T-cell (primary cell): Measurements from ENCODE around the gene AP3D1. TPM values are rescaled to one million over a fixed set of nuclear protein-coding genes. Genes with fewer than 3 reads are reported as not detected.
A peak's percentile ranks its signal among the peaks of the same experiment; 100 is the strongest.

Source experiments
- ATAC-seq, 4 experiments: fragments of 200-7000 bp in 3 of 4; fragments of 150-1000 bp in 1 of 4; cut with Tn5 transposase; replicated peaks in 1 of 4; 1 replicate in 3 of 4; 2 replicates in 1 of 4; pipeline ENCODE4 v1.10.0; 2021; ENCODE audit warnings: moderate library complexity in 3 of 4, mild to moderate bottlenecking in 2 of 4, moderate number of reproducible peaks in 1 of 4
- CTCF ChIA-PET, 2 donors: fragments of 300-600 bp; sonication (Branson Sonifier 250); formaldehyde crosslinking; loops; one replicate each; lab custom pipeline; 2022; ENCODE audit warnings: antibody characterized with exemption in 2 of 2; lab: Charles Lee
- POLR2A ChIA-PET, 2 donors: fragments of 300-600 bp; sonication (Branson Sonifier 250); formaldehyde crosslinking; loops; one replicate each; lab custom pipeline; 2022; ENCODE audit warnings: antibody characterized with exemption in 2 of 2; lab: Charles Lee
- DNase-seq, 35 experiments: peaks; one replicate each; pipeline versions ENCODE4 v3.0.0 to v3.0.0-alpha.2; 2013 to 2023
- H3K27ac ChIP-seq: one replicate; pipeline ENCODE4 v1.5.1; 2013; ENCODE audit warnings: low read length
- H3K27me3 ChIP-seq, 2 experiments: replicated peaks in 1 of 2; 1 replicate in 1 of 2; 2 replicates in 1 of 2; pipeline versions ENCODE4 v1.6.1 to v1.7.0; 2013; ENCODE audit warnings: low read length in 1 of 2, mixed read lengths in 1 of 2; ENCODE audit not compliant: control insufficient read depth in 2 of 2, insufficient read depth in 2 of 2; ENCODE audit errors: extremely low read depth in 1 of 2
- H3K36me3 ChIP-seq, 2 donors: 1 replicate in 1 of 2; 2 replicates in 1 of 2; pipeline versions ENCODE4 v1.6.1 to v1.7.0; 2013; ENCODE audit warnings: low read length in 1 of 2; ENCODE audit not compliant: control insufficient read depth in 2 of 2, insufficient read depth in 1 of 2; ENCODE audit errors: extremely low read depth in 1 of 2
- H3K4me1 ChIP-seq, 2 experiments: 1 replicate in 1 of 2; 2 replicates in 1 of 2; pipeline versions ENCODE4 v1.6.1 to v1.7.0; 2013; ENCODE audit warnings: low read length in 2 of 2, mixed read lengths in 1 of 2; ENCODE audit not compliant: insufficient read depth in 2 of 2, control insufficient read depth in 1 of 2; ENCODE audit errors: extremely low read depth in 1 of 2
- H3K4me3 ChIP-seq, 2 donors: 1 replicate in 1 of 2; 2 replicates in 1 of 2; pipeline versions ENCODE4 v1.5.1 to v1.7.0; 2013; ENCODE audit warnings: mild to moderate bottlenecking in 2 of 2, low read length in 1 of 2, moderate library complexity in 1 of 2; ENCODE audit not compliant: control insufficient read depth in 1 of 2; ENCODE audit errors: extremely low read depth in 1 of 2
- H3K9me3 ChIP-seq: 2 replicates; pipeline ENCODE4 v1.7.0; 2013
- H3K27ac Mint-ChIP-seq, 2 donors: one replicate each; pipeline ENCODE4 v1.8.0; 2020 to 2021; ENCODE audit warnings: mild to moderate bottlenecking in 2 of 2, mixed read lengths in 2 of 2
- H3K27me3 Mint-ChIP-seq, 2 donors: one replicate each; pipeline ENCODE4 v1.8.0; 2021 to 2022; ENCODE audit warnings: mixed read lengths in 2 of 2
- H3K36me3 Mint-ChIP-seq: one replicate; pipeline ENCODE4 v1.8.0; 2021; ENCODE audit warnings: mixed read lengths
- H3K4me1 Mint-ChIP-seq, 3 donors: one replicate each; pipeline ENCODE4 v1.8.0; 2020 to 2022; ENCODE audit warnings: mixed read lengths in 3 of 3, mild to moderate bottlenecking in 1 of 3
- H3K4me3 Mint-ChIP-seq, 3 donors: one replicate each; pipeline ENCODE4 v1.8.0; 2020 to 2022; ENCODE audit warnings: mild to moderate bottlenecking in 3 of 3, mixed read lengths in 3 of 3, moderate library complexity in 3 of 3
- H3K9me3 Mint-ChIP-seq, 3 donors: one replicate each; pipeline ENCODE4 v1.8.0; 2020 to 2022; ENCODE audit warnings: mixed read lengths in 3 of 3
- WGBS: methylation state at CpG from one replicate; pipeline ENCODE4 v1.1.5; 2013; ENCODE audit warnings: missing lambda C conversion rate; ENCODE audit not compliant: insufficient coverage; 5-methylcytosine and 5-hydroxymethylcytosine counted together
- total RNA-seq, 35 experiments: library from RNA in 6 of 35; stranded (reverse) in 6 of 35; fragments of 120-200 nt in 1 of 35; gene quantifications; one replicate each; pipeline versions ENCODE4 v1.2.1 to v1.2.4 and lab custom pipeline; 2013 to 2026

AP3D1 gene
- total RNA-seq, 5 donors from 2014 or later (not counting 1 experiment from before 2014, with no cell fraction given) = 78.6 to 91.5 (median 86.7) TPM

DNA sequence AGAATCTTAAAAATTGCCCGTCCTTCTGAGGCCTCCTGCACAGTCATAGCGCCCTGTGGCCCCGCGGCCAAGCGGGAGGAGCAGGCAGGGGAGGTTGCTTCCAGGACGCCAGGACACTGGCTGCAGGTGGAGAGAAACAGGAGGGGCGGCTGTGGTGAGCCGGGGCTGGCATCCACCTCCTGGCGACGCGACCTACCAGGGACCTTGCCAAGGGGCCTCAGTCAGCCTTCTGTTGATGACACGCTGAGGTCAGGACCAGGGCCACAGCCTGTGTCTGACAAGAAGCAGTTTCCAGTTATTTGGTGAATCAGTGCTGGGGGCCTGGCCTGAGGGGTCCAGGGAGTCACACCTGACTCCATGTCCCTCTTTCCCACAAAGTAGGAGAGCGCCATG lies 87.0 kb downstream of the AP3D1 start:
- Histone ChIP-seq H3K4me3 (no peak overlapping the region), H3K36me3 (no peaks in the 10 kb centered on the region), H3K27me3 (no peaks in the 10 kb centered on the region), H3K4me1 (peaks cover 20 to 36% of the 10 kb centered on the region in 2 experiments), H3K27ac (no peak overlapping the region), H3K9me3 (no peaks in the 10 kb centered on the region)
- no peak for ATAC-seq
- WGBS = 94% methylated on average over 12 of the region's 13 CpGs
- Mint-ChIP-seq H3K27ac (peak overlapping the region in 1 of 2 donors; percentile 48), H3K9me3 (no peaks in the 10 kb centered on the region), H3K36me3 (no peaks in the 10 kb centered on the region), H3K4me3 (no peak overlapping the region), H3K4me1 (peaks cover 27 to 33% (median 28%) of the 10 kb centered on the region in 3 donors), H3K27me3 (no peaks in the 10 kb centered on the region)
- CTCF ChIA-PET = no interaction called here
- no peak for DNase-seq
- POLR2A ChIA-PET = no interaction called here

DNA sequence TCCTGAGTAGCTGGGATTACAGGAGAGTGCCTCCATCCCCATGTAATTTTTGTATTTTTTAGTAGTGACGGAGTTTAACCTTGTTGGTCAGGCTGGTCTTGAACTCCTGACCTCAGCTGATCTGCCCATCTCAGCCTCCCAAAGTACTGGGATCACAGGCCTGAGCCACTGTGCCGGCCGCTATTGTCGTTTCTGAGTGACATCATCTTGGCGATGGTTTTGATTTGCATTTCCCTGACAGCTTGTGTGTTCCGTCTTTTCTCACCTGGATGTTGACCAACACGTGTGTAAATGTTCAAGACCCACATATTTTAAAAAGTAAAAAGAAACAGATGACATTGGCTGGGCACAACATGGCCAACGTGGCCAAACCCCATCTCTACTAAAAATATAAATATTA lies 87.5 kb downstream of the AP3D1 start:
- H3K27ac ChIP-seq = no peak overlapping the region
- H3K36me3 ChIP-seq = no peaks in the 10 kb centered on the region

DNA sequence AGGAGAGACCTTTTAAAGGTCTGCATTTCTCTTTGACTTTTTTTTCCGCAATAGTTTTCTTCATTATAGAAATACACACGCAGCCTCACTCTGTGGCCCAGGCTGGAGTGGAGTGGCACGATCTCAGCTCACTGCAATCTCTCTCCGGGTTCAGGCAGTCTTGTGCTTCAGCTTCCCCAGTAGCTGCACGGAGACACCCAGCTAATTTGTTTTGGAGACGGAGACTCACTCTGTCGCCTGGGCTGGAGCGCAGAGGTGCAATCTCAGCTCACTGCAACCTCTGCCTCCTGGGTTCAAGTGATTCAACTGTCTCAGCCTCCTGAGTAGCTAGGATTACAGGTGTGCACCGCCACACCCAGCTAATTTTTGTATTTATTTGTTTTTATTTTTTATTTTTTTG lies 88.6 kb downstream of the AP3D1 start:
- H3K4me3 Mint-ChIP-seq = peak overlapping the region; percentile 88 to 89 (median 89)
- no peaks in the 10 kb centered on the region for H3K27me3 ChIP-seq
- peaks cover 32 to 46% of the 10 kb centered on the region in 2 experiments for H3K4me1 ChIP-seq
- H3K9me3 ChIP-seq = no peaks in the 10 kb centered on the region
- POLR2A ChIA-PET = no interaction called here
- peaks cover 29 to 39% (median 36%) of the 10 kb centered on the region in 3 donors for H3K4me1 Mint-ChIP-seq
- H3K36me3 ChIP-seq = no peaks in the 10 kb centered on the region
- H3K27me3 Mint-ChIP-seq = no peaks in the 10 kb centered on the region
- no peak overlapping the region for H3K4me3 ChIP-seq
- 90% methylated on average over 5 of the region's 9 CpGs for WGBS
- H3K27ac ChIP-seq = no peak overlapping the region
- no peak for ATAC-seq
- no peaks in the 10 kb centered on the region for H3K9me3 Mint-ChIP-seq
- DNase-seq = no peak
- no peaks in the 10 kb centered on the region for H3K36me3 Mint-ChIP-seq
- CTCF ChIA-PET = interaction anchor here in 1 of 2 donors (1.0 kb wide), 2 partner anchors 11 to 25 kb away, joined by 3 read pairs; no protein-coding TSS in a partner anchor
- peak overlapping the region; percentile 77 to 95 for H3K27ac Mint-ChIP-seq

More for the DNA sequence above, 87.5 kb downstream of the AP3D1 start:
- H3K27me3 ChIP-seq = no peaks in the 10 kb centered on the region
- H3K4me1 ChIP-seq = peaks cover 24 to 36% of the 10 kb centered on the region in 2 experiments
- Mint-ChIP-seq H3K27ac (peak overlapping the region in 1 of 2 donors; percentile 48), H3K4me1 (peaks cover 26 to 33% (median 28%) of the 10 kb centered on the region in 3 donors), H3K9me3 (no peaks in the 10 kb centered on the region), H3K36me3 (no peaks in the 10 kb centered on the region), H3K27me3 (no peaks in the 10 kb centered on the region), H3K4me3 (peak overlapping the region in 2 of 3 donors; percentile 21 to 89)
- H3K4me3 ChIP-seq = no peak overlapping the region
- ChIA-PET CTCF (no interaction called here), POLR2A (interaction anchor here (0.6 kb wide), 2 partner anchors 40 to 87 kb away, joined by 3 to 5 read pairs; partner anchors contain the start of gene AP3D1 (in 1 of the 2))
- H3K9me3 ChIP-seq = no peaks in the 10 kb centered on the region
- WGBS = 91% methylated on average over 4 of the region's 8 CpGs
- no peak for ATAC-seq
- DNase-seq = no peak

DNA sequence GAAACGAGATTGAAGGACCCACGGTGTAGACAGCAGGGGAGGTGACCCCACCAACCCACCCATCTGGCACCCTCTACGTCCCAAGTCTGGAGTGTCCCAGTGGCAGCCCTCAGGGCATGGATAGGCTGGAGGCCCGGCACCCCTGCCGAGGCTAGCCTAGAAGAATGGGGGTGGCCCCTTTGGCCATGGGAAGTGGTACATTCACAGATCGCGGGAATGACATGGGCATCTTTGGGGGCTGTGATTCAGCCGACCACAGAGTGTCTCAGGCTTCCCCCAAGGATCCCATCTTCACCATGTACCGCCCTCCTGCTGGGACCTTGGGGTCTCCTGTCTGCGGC lies 89.0 kb downstream of the AP3D1 start:
- Histone ChIP-seq H3K27me3 (no peaks in the 10 kb centered on the region), H3K4me1 (peaks cover 35 to 50% of the 10 kb centered on the region in 2 experiments), H3K36me3 (no peaks in the 10 kb centered on the region), H3K4me3 (peak overlapping the region; percentile 56 to 68), H3K9me3 (no peaks in the 10 kb centered on the region), H3K27ac (peak overlapping the region; percentile 81)
- Mint-ChIP-seq H3K4me3 (peak overlapping the region; percentile 88 to 89 (median 89)), H3K27me3 (no peaks in the 10 kb centered on the region), H3K9me3 (no peaks in the 10 kb centered on the region), H3K36me3 (no peaks in the 10 kb centered on the region), H3K4me1 (peaks cover 29 to 44% (median 38%) of the 10 kb centered on the region in 3 donors), H3K27ac (peak overlapping the region; percentile 77 to 95)
- CTCF ChIA-PET = interaction anchor here in 1 of 2 donors (0.7 to 1.0 kb wide), 3 partner anchors 10 to 97 kb away, joined by 3 read pairs; no protein-coding TSS in a partner anchor
- POLR2A ChIA-PET = interaction anchor here in 1 of 2 donors (0.7 kb wide), 1 partner anchor 13 kb away, joined by 3 read pairs; no protein-coding TSS in a partner anchor
- no peak for DNase-seq
- WGBS = 78% methylated on average over 7 of the region's 10 CpGs
- no peak for ATAC-seq

DNA sequence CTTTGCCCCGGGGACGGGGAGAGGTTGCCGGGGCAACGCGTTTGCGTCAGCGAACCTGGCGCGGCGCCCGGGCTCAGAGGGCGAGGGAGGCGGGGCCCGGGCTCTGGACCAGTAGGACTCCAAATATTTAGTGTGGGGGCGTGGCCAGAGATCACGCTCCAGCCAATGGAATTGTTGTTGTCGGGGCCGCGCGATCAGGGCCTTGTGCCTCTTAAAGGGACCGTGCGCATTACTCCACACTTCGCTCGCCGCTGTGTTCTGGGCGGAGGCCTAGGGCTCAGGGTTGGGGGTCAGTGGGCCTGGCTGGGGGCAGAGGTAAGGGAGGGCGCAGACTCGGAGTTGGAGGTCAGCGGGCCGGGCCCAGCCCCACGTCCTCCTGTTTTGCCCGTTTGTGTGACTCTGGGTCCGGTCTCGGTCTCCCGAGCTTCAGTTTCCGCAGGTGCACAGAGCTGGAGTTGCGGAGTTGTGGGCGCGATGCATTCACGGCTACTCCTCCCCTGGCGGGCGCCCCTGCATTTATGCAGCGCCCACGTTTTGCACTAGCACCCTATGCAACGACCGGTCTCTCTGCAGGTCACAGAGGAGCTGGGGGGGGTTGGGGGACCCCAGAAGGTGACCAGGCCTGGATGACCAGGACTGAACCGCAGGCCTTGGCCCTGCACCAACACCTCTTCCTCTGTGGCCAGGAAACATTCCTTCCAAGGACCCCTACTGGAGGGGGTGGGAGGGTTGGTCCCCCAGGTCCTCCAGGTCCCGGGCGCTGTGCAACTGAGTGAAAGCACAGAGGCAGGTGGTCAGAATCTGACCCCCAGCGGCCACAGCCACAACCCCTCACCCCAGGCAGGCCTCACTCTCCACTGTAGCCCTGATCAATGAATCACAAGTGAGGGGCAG lies 89.6 kb downstream of the AP3D1 start:
- Histone ChIP-seq H3K27ac (peak overlapping the region; percentile 95), H3K36me3 (no peaks in the 10 kb centered on the region), H3K27me3 (no peaks in the 10 kb centered on the region), H3K4me3 (peak overlapping the region; percentile 56 to 68), H3K4me1 (peaks cover 39 to 56% of the 10 kb centered on the region in 2 experiments), H3K9me3 (no peaks in the 10 kb centered on the region)
- H3K4me3 Mint-ChIP-seq = peak overlapping the region; percentile 88 to 89 (median 89)
- peak; percentile 88 to 93 (median 90) for ATAC-seq
- H3K9me3 Mint-ChIP-seq = no peaks in the 10 kb centered on the region
- WGBS = 0% methylated on average over 37 of the region's 50 CpGs
- H3K27ac Mint-ChIP-seq = peak overlapping the region; percentile 92 to 95
- peak; percentile 98 to 100 (median 99) for DNase-seq
- ChIA-PET POLR2A (interaction anchor here in 1 of 2 donors (0.7 kb wide), 1 partner anchor 12 kb away, joined by 3 read pairs; no protein-coding TSS in a partner anchor), CTCF (interaction anchor here in 1 of 2 donors (0.7 to 1.0 kb wide), 2 partner anchors 10 to 97 kb away, joined by 3 read pairs; no protein-coding TSS in a partner anchor)
- H3K4me1 Mint-ChIP-seq = peaks cover 34 to 50% (median 45%) of the 10 kb centered on the region in 3 donors
- H3K27me3 Mint-ChIP-seq = no peaks in the 10 kb centered on the region
- no peaks in the 10 kb centered on the region for H3K36me3 Mint-ChIP-seq

DNA sequence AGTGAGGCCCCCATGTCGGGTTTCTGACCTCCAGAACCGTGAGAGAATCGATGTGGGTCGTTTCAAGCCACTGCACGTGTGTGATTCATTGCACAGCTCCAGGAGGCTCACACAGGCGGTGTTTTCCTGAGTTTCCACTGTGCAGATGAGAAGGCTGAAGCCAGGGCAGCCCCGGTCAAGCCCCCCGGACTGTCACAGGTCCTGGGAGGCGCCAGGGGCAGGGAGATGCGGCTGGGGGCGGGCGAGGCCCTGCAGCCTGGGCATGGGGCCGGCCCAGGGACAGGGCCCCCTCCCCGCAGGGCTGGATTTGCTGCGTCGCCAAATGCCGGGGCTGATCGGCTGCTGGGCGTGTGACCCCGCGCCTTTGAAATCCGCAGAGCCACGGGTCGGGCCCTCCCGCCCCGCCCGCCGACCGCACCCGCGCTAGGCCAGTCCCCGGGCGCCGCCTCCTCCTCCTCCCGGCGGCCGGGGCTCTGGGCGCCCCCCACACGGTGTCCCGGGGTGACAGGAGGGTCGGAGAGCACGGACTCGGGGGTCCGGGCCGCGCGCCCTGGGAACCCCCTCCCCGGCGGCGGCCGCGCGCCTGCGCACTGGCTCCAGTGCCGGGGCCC lies 90.4 kb downstream of the AP3D1 start:
- H3K27me3 ChIP-seq = no peaks in the 10 kb centered on the region
- POLR2A ChIA-PET = interaction anchor here in 1 of 2 donors (1.2 kb wide), 1 partner anchor 19 kb away, joined by 5 read pairs; no protein-coding TSS in a partner anchor
- ATAC-seq (peak; percentile 51 to 66 (median 59)), DNase-seq (peak in 1 of 35 experiments; percentile 39)
- peak overlapping the region; percentile 96 to 98 for H3K27ac Mint-ChIP-seq
- H3K36me3 Mint-ChIP-seq = no peaks in the 10 kb centered on the region
- no peaks in the 10 kb centered on the region for H3K27me3 Mint-ChIP-seq
- H3K27ac ChIP-seq = peak overlapping the region; percentile 95
- peaks cover 36 to 55% (median 48%) of the 10 kb centered on the region in 3 donors for H3K4me1 Mint-ChIP-seq
- no peaks in the 10 kb centered on the region for H3K9me3 Mint-ChIP-seq
- under 1% methylated on average over 54 of the region's 55 CpGs for WGBS
- H3K4me1 ChIP-seq = peaks cover 44 to 63% of the 10 kb centered on the region in 2 experiments
- peak overlapping the region; percentile 56 to 81 for H3K4me3 ChIP-seq
- peak overlapping the region; percentile 88 to 89 (median 89) for H3K4me3 Mint-ChIP-seq
- no peaks in the 10 kb centered on the region for H3K36me3 ChIP-seq
- H3K9me3 ChIP-seq = no peaks in the 10 kb centered on the region
- CTCF ChIA-PET = no interaction called here
